Hepatocyte (in vitro differentiated cells): ENCODE data around the gene CELSR1. TPM values are rescaled to one million over a fixed set of nuclear protein-coding genes. Genes with fewer than 3 reads are reported as not detected.

Experiments
- DNase-seq: peaks from one replicate; pipeline ENCODE4 v3.0.0-alpha.2; 2016; ENCODE audit warnings: low spot score
- H2AFZ ChIP-seq: fragments of 200-600 bp; sonication (generic); 2 replicates; pipeline ENCODE4 v1.6.0; 2016; ENCODE audit warnings: antibody characterized with exemption, mild to moderate bottlenecking
- H3K27ac ChIP-seq: fragments of 200-600 bp; sonication (generic); 2 replicates; pipeline ENCODE4 v1.5.1; 2016; ENCODE audit warnings: mild to moderate bottlenecking
- H3K27me3 ChIP-seq: fragments of 200-600 bp; sonication (generic); 2 replicates; pipeline ENCODE4 v1.6.1; 2016
- H3K36me3 ChIP-seq: fragments of 200-600 bp; sonication (generic); replicated peaks from 2 replicates; pipeline ENCODE4 v1.5.1; 2016; ENCODE audit warnings: low read depth; ENCODE audit not compliant: insufficient read depth
- H3K4me1 ChIP-seq: fragments of 200-600 bp; sonication (generic); 2 replicates; pipeline ENCODE4 v1.5.1; 2016; ENCODE audit warnings: mild to moderate bottlenecking, moderate library complexity; ENCODE audit not compliant: insufficient read depth
- H3K4me2 ChIP-seq: fragments of 200-600 bp; sonication (generic); 2 replicates; pipeline ENCODE4 v1.6.0; 2016
- H3K4me3 ChIP-seq: fragments of 200-600 bp; sonication (generic); 2 replicates; pipeline ENCODE4 v1.5.1; 2016; ENCODE audit warnings: mild to moderate bottlenecking
- H3K79me2 ChIP-seq: fragments of 200-600 bp; sonication (generic); 2 replicates; pipeline ENCODE4 v1.6.0; 2017; ENCODE audit warnings: mild to moderate bottlenecking
- H3K9me2 ChIP-seq: fragments of 200-600 bp; sonication (generic); replicated peaks from 2 replicates; pipeline ENCODE4 v1.6.0; 2017; ENCODE audit warnings: mild to moderate bottlenecking; ENCODE audit not compliant: insufficient read depth
- H3K9me3 ChIP-seq: fragments of 200-600 bp; sonication (generic); 2 replicates; pipeline ENCODE4 v1.5.1; 2016; ENCODE audit warnings: low read depth, mild to moderate bottlenecking
- H4K20me1 ChIP-seq: fragments of 200-600 bp; sonication (generic); 2 replicates; pipeline ENCODE4 v1.6.0; 2016; ENCODE audit warnings: mild to moderate bottlenecking; ENCODE audit not compliant: insufficient read depth, poor library complexity, severe bottlenecking
- EZH2 ChIP-seq: fragments of 200-600 bp; sonication (generic); IDR thresholded peaks from 2 replicates; pipeline ENCODE4 v1.6.1; 2016; ENCODE audit warnings: antibody characterized with exemption, mild to moderate bottlenecking, borderline replicate concordance
- EZH2phosphoT487 ChIP-seq: fragments of 200-600 bp; sonication (generic); IDR thresholded peaks from one replicate; pipeline ENCODE4 v1.6.1; 2018; ENCODE audit warnings: antibody characterized with exemption, mild to moderate bottlenecking, low read depth, moderate library complexity; ENCODE audit not compliant: unreplicated experiment, severe bottlenecking
- WGBS: methylation state at CpG from one replicate; pipeline ENCODE4 v1.1.6; 2016; ENCODE audit warnings: low lambda C conversion rate; ENCODE audit errors: missing lambda C conversion rate; 5-methylcytosine and 5-hydroxymethylcytosine counted together
- polyA plus RNA-seq: library from polyadenylated mRNA; unstranded; fragments of >200 nt; fragmentation: Nextera tagmentation; extraction: Ambion mirVana; gene quantifications from 2 replicates; pipeline ENCODE4 v1.2.1, GENCODE V29; 2016
- total RNA-seq: library from RNA; depleted of rRNA; stranded (reverse); fragments of >200 nt; gene quantifications from 2 replicates; pipeline ENCODE4 v1.2.3, GENCODE V29; 2014
- TF ChIP-seq, protein P1 (sequence below): fragments of 200-600 bp; sonication (generic); IDR thresholded peaks from 2 replicates; pipeline ENCODE4 v1.5.1; 2016; ENCODE audit warnings: antibody characterized with exemption, mild to moderate bottlenecking; ENCODE audit not compliant: poor library complexity

Gene CELSR1
- total and polyA plus RNA-seq, 2 experiments from 2014 or later: 3.0 to 8.7 TPM

DNA sequence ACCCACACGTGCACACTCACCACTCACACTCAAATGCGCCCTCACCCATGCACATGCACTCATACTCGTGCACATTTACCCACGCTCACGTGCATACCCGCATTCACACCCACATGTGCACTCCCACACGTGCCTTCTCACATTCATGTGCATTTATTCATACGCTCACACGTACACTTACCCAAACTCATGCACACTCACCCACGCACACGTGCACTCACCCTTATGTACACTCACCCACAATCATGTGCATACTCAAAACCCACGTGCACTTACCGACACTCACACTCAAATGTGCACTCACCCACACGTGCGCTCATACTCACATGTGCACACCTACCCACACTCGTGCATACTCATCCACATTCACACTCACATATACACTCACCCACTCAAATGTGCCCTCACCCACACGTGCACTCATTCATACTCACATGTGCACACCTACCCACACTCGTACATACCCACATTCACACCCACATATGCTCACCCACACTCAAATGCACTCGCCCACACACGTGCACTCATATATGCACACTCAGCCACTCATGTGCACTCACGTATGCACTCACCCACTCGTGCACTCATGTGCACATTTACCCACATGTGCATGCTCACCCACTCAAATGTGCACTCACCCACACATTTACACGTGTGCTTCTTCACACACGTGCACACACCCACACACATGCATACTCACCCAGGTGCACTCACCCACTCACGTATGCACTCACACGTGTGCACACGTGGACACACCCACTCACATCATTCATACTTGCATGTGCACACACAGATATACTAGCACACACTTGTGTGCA, 117.5 kb downstream of the CELSR1 start:
- no peak overlapping the region for H2AFZ ChIP-seq
- H4K20me1 ChIP-seq: no peaks in the 10 kb centered on the region
- WGBS: 96% methylated on average over 27 of the region's 27 CpGs
- no peaks in the 10 kb centered on the region for H3K9me2 ChIP-seq
- H3K4me2 ChIP-seq: no peak overlapping the region
- no peaks in the 10 kb centered on the region for H3K4me1 ChIP-seq
- H3K79me2 ChIP-seq: no peaks in the 10 kb centered on the region
- no peak overlapping the region for H3K4me3 ChIP-seq
- TF ChIP-seq, protein P1, sequence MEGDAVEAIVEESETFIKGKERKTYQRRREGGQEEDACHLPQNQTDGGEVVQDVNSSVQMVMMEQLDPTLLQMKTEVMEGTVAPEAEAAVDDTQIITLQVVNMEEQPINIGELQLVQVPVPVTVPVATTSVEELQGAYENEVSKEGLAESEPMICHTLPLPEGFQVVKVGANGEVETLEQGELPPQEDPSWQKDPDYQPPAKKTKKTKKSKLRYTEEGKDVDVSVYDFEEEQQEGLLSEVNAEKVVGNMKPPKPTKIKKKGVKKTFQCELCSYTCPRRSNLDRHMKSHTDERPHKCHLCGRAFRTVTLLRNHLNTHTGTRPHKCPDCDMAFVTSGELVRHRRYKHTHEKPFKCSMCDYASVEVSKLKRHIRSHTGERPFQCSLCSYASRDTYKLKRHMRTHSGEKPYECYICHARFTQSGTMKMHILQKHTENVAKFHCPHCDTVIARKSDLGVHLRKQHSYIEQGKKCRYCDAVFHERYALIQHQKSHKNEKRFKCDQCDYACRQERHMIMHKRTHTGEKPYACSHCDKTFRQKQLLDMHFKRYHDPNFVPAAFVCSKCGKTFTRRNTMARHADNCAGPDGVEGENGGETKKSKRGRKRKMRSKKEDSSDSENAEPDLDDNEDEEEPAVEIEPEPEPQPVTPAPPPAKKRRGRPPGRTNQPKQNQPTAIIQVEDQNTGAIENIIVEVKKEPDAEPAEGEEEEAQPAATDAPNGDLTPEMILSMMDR: no peak
- TF ChIP-seq EZH2phosphoT487: no peak
- TF ChIP-seq EZH2: no peak
- DNase-seq: no peak
- no peaks in the 10 kb centered on the region for H3K36me3 ChIP-seq
- no peak overlapping the region for H3K27ac ChIP-seq
- no peaks in the 10 kb centered on the region for H3K27me3 ChIP-seq
- H3K9me3 ChIP-seq: no peaks in the 10 kb centered on the region

DNA sequence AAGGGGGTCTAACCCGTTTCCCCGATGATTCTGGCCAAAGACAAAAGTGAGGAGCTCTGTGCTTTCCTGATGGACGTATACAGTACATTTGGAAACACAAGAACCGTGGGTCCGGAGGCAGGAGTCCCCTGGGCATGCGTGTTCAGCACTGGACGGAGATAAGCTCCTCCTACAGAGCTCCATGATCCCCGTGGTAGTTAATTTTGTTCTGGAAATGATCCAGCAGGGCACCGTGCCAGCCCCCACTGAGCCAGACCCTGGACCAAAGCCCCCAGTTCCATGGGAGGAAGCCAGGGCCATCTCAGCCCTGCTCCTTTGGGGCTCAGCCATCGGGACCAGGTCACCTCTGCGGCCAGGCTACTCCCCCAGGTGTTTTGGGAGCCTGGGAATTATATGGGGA, 118.6 kb downstream of the CELSR1 start:
- no peaks in the 10 kb centered on the region for H3K4me1 ChIP-seq
- no peak overlapping the region for H3K4me2 ChIP-seq
- no peak overlapping the region for H3K4me3 ChIP-seq
- no peak overlapping the region for H3K27ac ChIP-seq
- no peak for TF ChIP-seq EZH2phosphoT487
- TF ChIP-seq, protein P1: no peak
- no peak for TF ChIP-seq EZH2
- no peaks in the 10 kb centered on the region for H3K36me3 ChIP-seq
- no peak for DNase-seq
- no peaks in the 10 kb centered on the region for H3K79me2 ChIP-seq
- H3K27me3 ChIP-seq: no peaks in the 10 kb centered on the region
- WGBS: 83% methylated on average over 11 of the region's 11 CpGs
- no peak overlapping the region for H2AFZ ChIP-seq
- no peaks in the 10 kb centered on the region for H4K20me1 ChIP-seq
- H3K9me3 ChIP-seq: no peaks in the 10 kb centered on the region
- no peaks in the 10 kb centered on the region for H3K9me2 ChIP-seq

DNA sequence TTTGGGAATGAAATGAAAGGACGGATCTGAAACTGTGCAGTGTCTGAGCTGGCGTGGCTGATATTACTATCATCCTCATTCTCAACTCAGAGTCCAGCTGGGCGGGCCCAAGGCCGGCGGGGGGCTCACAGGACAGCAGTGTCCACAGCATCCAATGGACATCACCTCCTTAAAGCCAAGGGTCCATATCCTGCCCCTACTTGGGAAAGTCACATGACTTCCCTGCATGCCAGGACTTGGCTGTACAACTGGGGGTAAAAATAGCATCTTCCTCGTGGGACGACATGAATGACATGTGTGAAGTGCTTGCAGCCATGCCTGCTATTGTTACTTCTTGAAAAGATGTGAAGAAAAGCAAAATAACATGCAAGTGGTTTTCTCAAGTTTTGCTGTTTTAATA, 119.7 kb downstream of the CELSR1 start:
- no peak overlapping the region for H3K4me3 ChIP-seq
- H2AFZ ChIP-seq: no peak overlapping the region
- H3K4me1 ChIP-seq: no peaks in the 10 kb centered on the region
- H3K27ac ChIP-seq: no peak overlapping the region
- WGBS: 90% methylated on average over 7 of the region's 7 CpGs
- H3K9me3 ChIP-seq: no peaks in the 10 kb centered on the region
- no peaks in the 10 kb centered on the region for H3K9me2 ChIP-seq
- TF ChIP-seq EZH2 (no peak), EZH2phosphoT487 (no peak)
- TF ChIP-seq, protein P1: no peak
- no peak overlapping the region for H3K4me2 ChIP-seq
- DNase-seq: no peak
- H3K36me3 ChIP-seq: no peaks in the 10 kb centered on the region
- no peaks in the 10 kb centered on the region for H4K20me1 ChIP-seq
- no peaks in the 10 kb centered on the region for H3K79me2 ChIP-seq
- no peaks in the 10 kb centered on the region for H3K27me3 ChIP-seq
